GM18858 (cell line): ENCODE data around the gene ADGRB3.
"Not testable (repeated sequence)": the region's sequence is repeated elsewhere in the genome, so short reads cannot be mapped to it uniquely, and the experiment has no call there.

Experiments used
- ATAC-seq: cut with Tn5 transposase; IDR thresholded peaks from one replicate; pipeline ENCODE4 v1.9.1; 2021; ENCODE audit not compliant: unreplicated experiment

Gene ADGRB3

DNA sequence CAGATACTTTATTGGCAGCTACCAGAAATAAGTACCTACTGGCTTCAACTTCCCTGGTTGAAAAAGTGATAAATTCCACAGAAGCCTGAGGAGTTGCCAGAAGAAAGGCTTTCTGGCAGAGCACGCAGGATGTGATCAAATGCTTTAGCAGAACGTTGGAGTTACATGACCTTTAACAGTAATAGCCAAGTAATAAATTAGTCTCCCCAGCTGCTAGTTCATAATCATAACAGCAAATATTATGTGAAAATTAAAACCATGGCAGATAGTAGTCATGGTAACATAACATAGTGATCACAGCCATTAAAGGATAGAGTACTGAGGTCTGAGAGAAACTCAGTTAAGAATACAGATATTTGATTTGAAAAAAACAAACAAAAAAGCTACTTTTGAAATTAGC lies 567.7 kb downstream of the ADGRB3 start:
- ATAC-seq: no peak

DNA sequence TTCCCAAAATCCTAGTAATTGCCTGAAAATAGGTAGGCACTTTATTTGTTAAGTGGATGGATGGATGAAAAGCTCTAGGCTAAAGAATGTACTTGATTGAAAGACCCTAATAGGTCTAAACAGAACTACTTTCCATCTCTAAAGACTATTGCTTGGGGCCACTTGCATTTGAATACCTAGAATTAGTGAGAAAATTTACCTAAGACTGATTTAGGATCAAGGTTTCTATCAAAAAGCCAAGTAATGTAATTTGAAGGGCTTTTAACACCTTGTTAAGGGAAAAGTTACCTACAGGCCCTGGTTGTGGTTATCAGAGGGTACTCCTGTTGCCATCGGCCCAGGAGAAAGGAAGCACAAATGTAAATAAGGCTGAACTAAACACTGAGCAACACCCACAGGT lies 581.0 kb downstream of the ADGRB3 start:
- ATAC-seq: no peak

DNA sequence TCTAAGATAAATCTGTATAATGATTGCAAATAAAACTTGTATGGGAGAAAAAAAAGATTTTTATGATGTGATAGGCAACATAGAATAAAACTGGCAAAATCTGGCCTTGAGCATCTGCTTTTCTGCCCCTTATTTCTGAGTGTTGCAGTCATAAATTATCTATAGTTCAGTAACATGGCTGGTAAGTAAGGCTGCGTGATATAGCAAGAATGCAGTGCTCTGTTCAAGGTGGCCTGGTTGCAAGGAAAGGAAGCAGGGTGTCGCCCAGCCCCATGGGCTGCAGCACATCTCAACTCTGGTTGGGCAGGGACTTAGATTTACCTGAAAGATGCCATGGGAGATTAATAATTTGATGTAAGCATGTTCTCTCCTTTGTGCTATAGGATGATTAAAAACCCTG lies 582.3 kb downstream of the ADGRB3 start:
- ATAC-seq: no peak

DNA sequence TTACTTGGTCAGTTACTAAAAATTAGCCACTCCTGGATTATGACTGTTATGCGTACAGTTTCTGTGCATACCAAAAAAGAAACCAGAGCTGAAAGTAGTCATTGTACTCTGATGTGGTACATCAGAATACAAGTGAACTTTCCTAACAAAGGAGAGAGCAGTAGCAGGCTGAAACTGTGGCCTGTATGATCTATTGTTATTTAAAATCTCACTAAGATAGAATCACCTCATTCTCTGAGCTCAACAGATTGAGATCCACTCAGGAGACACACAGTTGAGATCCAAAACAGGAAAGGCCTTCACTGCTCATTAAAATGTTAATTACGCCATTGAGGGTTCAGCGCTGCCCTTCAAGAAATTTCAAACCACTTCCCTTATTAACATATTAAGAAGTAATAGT lies 585.3 kb downstream of the ADGRB3 start:
- no peak for ATAC-seq

DNA sequence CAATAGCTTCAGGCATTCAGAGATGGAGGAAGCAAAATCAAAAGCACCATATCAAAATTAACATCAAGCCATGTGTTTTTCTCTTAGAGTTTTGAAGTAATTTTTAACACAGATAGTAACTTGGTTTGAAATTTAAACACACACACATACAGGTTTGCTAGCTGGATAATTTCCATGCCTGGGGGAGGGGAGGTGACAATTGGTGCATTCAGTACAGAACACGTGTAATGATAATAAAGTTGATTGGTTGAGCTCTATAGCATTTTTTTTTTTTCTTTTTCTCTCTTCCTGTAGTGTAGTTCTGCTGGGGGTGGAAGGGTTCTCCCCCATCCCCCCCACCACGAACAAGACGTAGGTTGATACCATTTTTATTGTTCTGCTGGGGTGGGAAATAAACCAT lies 596.9 kb downstream of the ADGRB3 start:
- no peak for ATAC-seq

DNA sequence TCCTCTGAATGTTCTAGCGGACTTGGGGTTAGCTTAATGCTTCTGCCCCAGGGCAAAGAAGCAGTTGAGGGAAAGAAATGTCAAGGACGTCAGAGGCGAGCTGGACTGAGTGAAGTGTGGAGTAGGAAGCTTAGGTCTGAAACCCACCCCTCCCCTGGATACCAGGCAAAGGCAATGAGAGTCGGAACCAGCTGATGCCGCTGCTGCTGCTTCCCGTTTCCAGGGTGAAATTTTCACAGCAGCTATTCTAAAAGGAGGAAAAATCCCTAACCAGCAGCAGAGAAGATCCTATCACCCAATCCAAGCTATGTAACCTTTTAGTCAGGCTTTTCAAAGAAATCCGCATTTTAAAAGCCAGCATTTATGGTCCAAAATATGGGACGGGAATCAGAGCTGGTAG lies 597.4 kb downstream of the ADGRB3 start:
- ATAC-seq: no peak

DNA sequence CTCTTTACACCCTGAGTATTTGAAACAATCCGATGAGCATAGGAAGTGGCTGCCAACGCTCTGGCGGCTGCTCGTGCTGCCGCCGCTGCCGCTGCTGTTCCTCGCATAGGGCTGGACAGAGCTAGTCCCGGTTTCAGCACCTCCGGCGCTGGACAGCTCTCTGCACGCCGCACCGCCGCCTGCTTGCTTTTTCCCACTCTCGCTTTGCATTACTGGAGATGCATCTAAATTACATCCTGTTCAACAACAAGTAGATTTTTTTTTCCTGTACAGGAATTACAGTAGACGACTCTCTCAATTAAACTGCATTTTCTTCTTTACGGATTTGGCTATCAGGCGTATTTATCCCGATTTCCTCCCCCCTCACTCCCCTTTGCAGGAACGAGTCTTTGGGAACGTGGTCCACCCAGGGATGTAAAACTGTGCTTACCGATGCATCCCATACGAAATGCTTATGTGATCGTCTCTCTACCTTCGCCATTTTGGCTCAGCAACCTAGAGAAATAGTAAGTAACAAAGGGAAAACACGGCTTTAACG lies 597.9 kb downstream of the ADGRB3 start:
- ATAC-seq: peak; percentile 93

DNA sequence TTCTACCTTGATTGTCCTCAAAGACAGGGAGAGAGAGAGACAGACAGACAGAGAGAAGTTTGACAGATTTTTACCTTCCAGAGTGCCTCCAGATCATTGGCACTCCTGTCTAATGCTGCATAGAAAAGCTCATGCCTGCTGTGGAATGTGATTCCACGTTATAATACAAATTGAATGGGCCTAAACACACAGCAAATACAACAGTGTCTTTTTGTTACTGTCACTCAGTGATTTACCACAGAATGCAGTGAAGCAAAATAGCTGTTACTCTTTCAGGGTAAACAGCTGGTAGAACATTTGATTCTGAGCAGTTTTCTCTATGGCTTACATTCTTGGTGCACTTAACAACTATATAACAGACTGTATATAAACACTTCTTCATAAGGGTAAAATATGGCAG lies 603.0 kb downstream of the ADGRB3 start:
- no peak for ATAC-seq

DNA sequence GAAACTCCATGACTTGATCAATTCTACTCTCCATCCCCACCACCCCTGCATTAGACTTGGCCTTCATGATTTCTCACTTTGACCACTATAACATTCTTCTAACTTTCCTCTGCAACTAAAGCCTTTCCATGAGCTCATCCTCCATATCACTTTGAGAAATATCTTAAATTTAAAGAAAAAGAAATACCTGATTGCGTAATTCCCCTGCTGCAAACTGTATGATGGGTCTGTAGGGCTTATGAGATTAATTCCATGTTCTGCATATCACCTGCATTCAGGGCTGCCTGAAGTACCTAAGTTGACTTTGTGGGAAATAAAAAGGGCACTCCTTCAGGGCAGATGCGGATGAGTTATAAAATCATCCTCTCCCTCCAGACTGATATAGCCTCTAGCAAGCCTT lies 611.9 kb downstream of the ADGRB3 start:
- no peak for ATAC-seq

DNA sequence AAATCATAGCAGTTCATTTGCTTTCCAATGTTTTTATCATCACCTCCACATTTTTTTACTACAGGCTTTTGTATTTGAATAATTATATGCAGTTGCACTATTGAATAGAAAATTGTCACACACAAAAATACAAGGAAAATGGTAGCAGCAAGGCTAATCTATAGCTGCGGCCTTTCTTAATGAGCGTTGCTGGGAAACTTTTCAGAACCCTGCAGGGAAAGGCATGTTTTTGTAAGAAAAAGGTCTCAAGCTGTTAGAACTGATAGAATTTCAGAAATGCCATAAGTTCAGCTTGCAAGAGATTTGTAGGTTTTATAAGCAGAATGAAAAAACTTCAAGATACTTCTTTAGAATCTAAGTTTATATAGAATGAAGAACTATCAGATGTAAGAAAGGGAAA lies 625.9 kb downstream of the ADGRB3 start:
- no peak for ATAC-seq

DNA sequence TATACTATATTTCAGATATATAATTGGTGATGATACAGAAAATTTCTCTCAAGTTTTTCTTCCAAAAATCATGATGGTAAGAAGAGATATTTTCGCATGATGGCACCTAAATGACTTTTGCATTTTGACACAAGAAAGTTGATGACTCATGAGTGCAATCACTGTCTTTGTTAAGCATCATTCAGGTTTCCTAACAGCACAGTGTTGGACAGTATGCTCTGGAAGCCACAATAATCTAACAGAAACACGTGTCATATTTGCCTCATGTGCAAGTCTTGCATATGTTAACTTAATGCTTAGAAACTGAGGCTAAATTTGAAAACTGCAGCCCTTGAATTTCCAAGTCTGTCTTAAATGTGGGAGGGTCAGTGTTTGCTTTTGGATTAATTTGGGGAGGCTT lies 628.2 kb downstream of the ADGRB3 start:
- no peak for ATAC-seq

DNA sequence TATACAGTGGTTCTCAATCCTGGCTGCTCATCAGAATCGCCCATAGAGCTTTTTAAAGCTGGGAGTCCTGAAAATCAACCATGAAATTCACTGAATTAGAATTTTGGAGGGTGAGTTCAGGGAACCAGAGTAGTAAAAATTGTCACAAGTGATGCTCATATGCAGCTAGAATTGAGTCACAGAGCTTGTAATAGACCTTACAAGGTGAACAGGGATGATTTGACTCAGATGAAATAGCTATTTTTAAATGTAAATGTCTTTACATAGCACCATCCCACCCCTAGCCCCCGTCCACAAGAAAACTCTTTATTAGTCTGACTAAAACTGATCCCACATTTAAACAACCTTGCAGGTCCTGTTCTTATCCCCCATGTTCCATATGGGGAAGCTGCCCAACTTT lies 630.0 kb downstream of the ADGRB3 start:
- no peak for ATAC-seq

DNA sequence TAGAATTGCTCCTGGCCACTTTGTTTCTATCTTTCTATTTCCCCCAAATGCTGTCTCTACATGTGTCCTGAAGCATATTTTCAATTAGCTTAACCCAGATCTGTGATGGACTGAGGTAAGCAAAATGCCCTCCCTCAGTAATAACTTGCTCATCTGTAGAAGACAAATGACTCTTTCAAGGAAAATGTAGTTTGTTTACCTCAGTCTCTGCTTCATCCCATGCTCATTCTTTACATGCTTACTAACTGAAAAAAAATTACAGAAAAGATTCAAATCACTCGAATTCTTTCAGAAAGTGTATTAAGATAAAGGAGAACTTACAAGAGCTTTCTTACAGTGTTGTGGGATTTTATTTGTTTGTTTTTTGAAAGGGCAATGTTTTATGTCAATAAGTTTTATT lies 630.6 kb downstream of the ADGRB3 start:
- ATAC-seq: no peak

DNA sequence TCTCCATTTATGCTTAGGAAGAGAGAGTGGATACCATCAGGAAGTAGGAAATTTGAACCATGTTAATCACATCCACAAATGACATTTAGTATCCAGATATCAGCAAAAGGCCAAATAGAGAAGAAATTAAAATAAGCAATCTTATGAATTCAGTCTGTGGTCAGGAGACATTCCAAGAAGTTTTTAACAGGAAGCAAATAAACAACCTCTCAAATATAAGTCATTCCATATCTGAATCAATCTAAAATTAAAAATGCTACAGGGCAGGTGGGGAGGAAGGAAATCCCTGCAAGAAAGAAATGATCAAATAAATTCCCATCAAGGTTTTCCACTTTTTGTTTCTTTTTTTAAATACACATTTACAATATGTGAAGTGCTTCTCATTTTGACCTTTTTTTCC lies 641.1 kb downstream of the ADGRB3 start:
- ATAC-seq: no peak

DNA sequence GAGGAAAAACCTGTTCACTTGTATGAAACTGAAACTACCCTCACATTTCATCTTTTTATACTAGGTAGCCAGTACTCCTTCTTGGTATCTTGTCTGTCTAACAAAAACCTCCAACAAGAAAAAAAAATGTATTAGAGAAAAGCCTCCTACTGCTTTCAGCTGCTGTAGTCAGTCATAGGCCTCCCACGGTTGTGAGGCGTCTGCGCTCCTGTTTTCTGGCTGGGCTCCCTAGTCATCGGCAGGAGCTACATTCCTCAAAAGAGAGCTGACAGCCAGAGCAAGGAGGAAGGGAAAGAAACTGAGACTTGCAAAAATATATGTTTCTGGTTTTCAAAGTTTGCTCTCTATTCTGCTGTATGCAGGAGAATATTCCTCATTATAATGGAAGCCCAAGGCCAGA lies 644.7 kb downstream of the ADGRB3 start:
- ATAC-seq: no peak

DNA sequence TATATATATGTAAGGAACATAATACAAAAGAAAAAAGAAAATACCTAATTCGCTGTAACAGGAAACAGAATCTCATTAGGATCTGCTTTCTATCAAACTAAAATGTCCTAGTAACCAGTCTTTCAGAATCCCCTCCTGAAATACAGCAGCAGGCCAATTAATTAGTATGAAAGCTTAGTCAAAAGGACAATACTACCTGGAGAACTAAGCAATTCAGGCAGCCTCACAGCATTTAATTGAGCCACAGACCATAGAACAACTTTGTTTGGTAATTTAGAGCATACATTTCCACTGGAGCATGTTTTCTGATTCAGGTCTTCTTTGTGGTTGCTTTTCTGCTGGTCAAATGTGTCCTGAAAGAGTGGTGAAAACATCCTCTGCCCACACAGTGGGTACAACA lies 645.8 kb downstream of the ADGRB3 start:
- no peak for ATAC-seq

DNA sequence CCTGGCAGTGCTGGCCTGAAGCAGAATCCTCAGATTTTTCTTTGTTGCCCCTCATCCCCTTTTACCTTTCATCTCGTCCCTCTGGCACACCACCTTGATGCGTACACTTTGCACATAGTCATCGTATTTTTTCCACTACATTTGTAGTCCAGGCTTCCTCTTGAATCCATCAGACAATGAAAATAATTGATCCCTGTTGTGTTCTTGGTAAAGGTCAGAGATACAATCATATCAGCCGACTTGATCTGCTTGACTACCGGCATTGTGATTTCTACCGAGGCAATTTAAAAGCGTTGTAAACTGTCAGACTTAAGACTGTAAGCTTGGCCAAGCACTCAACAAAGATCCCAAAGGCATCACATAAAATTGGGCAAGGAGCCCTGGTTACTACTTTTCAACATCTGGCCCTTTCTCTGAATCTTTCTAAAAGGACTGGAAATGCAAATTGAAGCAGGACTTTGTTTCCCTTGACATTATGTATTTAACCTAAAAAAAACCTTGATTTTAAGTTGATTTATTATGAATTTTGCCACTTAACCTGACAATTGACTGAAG lies 649.2 kb downstream of the ADGRB3 start:
- no peak for ATAC-seq

DNA sequence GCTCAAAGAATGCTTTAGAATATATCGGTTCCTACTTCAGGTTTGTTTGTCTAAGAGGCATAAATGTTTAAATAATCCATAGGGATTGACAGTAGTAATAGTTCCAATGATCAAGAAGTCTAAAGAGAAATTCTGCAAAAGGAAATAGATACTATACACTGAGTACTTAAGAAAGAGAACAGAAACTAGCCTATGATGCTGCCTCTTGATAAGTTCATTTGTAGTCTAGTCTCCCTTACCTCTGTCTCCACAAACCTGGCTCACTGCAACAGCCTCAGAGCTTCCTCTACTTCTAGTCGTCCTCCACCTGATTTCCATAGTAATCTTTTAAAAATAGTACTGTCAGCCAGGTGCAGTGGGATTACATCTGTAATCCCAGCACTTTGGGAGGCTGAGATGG lies 650.0 kb downstream of the ADGRB3 start:
- ATAC-seq: no peak

DNA sequence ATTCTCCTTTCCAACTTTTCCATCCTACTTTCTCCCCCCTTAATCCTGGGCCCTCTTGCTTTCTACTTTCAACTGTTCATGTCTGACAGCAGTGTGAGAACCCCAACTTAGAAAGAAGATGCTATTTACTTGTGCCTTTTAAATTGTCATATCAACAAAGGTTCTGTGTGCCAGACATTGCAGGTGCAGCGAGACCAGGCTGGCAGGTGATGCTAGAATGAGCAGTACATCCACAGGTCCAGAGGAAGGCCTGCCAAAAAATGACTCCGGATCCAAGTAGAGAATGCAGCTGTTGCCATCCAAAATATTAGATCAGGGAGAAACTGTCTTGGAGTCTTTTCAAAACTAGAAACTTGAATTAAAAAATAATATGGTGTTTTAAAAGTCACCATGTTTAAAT lies 651.2 kb downstream of the ADGRB3 start:
- ATAC-seq: no peak

DNA sequence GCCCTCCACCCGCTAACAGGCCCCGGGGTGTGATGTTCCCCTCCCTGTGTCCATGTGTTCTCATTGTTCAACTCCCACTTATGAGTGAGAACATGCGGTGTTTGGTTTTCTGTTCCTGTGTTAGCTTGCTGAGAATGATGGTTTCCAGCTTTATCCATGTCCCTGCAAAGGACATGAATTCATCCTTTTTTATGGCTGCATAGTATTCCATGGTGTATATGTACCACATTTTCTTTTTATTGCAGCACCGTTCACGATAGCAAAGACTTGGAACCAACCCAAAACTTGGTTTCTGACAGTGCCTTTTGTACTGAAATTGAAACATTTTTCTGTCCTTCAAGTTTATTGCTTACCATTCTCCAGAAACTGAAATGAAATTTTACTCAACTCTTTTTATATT lies 653.1 kb downstream of the ADGRB3 start:
- ATAC-seq: not testable (repeated sequence)

DNA sequence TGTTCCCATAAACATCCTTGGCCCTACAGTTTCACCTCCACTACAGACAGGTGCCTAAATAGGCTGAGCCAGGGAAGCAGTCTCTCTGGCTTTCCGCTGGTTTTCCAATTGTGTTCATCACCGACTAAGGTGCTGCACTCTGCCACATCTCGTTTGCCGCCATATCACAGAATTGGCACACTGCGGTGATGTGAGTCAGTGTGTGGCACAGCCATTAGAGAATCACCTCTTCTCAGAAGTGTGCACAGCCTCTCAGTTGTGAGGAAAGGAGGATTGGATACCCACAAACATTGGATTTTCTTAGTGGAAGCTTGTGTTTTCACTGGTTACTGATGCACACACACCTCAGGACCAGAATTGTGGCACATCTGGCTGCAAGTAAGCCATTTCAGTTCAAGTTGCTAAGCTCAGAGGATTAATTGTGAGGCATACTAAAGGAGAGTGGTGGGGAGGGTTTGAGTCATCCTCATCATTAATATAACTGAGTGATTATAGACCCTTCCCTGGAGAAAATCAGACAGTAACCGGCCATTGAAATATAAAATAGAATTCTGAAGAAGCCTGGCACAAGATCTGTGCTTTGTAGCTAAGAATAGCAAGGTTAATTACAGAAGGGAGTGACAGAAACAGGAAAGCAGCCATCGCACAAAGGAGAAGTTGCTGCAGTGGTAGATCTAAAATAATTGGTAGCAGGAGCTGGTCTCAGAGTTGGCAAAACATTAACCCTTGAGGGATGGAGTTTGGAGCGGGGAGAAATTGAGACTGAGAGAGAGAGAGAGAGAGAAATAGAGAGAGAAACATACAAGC lies 654.8 kb downstream of the ADGRB3 start:
- ATAC-seq: no peak

DNA sequence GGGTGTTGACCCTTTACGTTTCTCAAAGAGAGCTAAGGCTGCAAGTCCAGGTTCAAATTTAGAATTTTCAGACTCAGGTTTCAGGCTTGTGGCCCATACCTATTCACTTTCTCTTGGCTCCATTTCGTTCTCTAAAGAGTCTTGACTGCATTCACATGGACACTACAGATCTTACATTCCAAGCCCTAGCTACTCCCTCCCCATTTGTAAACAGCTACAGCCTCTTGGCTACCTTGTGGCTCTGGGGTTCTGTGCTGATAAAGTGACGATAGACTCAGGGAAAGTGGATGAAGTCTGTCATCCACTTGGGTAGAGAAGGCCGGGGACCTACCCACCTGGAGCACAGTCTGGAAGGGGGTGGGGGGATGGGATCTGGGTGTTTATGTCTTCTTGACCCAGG lies 658.4 kb downstream of the ADGRB3 start:
- ATAC-seq: no peak

DNA sequence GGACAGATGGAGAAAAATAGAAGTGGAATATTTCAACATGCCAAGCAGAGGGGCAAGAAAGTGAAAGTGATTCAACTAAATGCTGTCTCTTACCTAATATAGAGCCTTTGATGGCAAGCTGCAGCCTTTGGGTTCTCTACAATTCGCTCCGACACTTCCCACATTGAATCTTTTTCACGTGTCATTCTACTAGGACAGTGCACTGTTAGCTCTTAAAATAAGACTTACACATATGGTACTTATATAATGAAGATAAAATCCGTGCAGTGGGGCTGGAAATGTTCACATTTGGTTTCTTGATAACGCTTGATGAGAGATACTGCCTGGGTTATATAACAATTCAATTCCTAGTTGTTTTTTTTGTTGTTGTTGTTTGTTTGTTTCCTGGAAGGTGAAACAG lies 659.3 kb downstream of the ADGRB3 start:
- no peak for ATAC-seq
